Amygdala (tissue), 56 donors: ENCODE results near the gene GPT2.

Source experiments
- DNase-seq, 56 donors: peaks; one replicate each; lab custom pipeline; 2025; lab: John Stamatoyannopoulos, UW

Gene GPT2, protein sequence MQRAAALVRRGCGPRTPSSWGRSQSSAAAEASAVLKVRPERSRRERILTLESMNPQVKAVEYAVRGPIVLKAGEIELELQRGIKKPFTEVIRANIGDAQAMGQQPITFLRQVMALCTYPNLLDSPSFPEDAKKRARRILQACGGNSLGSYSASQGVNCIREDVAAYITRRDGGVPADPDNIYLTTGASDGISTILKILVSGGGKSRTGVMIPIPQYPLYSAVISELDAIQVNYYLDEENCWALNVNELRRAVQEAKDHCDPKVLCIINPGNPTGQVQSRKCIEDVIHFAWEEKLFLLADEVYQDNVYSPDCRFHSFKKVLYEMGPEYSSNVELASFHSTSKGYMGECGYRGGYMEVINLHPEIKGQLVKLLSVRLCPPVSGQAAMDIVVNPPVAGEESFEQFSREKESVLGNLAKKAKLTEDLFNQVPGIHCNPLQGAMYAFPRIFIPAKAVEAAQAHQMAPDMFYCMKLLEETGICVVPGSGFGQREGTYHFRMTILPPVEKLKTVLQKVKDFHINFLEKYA

DNA sequence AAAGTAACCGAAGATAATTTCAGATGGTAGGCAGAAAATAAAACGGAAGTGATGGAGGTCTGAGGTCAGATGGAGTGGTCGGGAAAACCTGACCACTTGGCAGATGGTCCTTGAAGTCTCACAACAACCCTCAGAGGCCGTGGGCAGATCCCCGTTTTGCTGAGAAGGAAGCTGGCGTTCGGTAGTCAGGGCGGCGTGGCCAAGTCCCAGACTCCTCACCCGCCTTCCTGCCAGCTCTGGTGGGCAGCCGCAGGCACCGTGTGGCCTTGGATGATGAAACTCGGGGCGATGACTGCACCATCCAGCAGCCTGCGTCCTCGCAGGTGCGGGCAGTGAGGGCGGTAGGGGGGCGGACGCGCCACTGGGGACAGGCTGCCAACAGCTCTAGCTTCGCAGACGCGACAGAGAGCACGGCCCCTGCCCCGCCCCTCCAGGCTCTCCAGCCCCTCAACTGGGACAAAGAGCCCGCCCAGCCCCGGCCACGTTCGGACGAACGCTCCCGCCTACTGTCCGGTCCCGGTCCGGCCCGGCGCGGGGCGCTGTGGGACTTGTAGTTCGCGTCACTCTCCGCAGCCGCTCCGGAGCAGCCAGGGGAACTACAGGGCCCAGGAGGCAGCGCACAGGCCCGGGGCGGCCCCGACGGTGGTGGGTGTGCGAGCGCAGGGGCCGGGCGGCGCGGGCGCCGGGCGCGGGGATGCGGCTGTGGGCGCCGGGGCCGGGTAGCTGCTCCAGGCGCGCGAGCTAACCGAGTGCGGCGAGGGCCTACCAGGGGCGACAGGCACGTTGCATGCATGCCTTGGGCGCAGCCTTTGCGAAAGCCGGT lies at the start of gene GPT2:
GPT2 (plus strand) TSS at position 673 of the 823 bp plus-strand sequence. CDS start 354 bp downstream, outside the sequence.
- peak; percentile 79 to 100 (median 97) for DNase-seq

- DNase-seq = no peak
Observed at GRCh38 chr16:46836534-46837530, 47.3 kb upstream of the GPT2 start.

DNA sequence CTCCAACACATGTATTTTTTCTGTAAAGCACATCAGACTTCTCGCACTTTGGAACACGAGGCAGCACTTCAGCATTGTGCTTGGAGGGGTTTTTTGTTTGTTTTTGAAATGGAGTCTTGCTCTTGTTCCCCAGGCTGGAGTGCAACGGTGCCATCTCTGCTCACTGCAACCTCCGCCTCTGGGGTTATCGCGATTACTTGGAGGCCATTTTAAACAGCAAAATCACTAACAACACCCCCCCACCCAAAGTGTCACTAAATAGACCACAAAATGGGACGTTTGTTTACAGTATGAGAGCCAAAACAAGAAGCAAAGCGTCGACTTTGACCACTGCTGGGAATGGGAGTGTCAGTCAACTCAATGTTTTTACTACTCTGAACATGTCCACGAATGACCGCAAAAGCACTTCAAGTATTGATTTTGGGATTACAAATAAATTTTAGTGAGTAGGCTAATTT lies 44.1 kb upstream of the GPT2 start:
- no peak for DNase-seq

GRCh38 chr16:46842192-46842895 lies 41.8 kb upstream of the GPT2 start:
- no peak for DNase-seq

GRCh38 chr16:46843898-46844642 lies 40.1 kb upstream of the GPT2 start:
- DNase-seq = no peak

DNA sequence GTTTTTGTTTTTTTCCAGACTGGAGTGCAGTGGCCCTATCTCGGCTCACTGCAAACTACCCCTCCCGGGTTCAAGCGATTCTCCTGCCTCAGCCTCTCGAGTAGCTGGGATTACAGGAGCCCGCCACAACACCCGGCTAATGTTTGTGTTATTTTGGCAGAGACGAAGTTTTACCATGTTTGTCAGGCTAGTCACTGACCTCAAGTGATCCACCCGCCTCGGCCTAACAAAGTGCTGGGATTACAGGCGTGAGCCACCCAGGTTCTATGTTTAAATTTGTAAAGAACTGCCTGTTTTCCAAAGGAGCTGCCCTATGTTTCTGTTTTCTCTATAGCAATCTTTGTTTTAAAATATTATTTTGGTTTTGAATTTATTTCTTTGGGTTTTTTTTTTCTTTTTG lies 39.4 kb upstream of the GPT2 start:
- no peak for DNase-seq

DNA sequence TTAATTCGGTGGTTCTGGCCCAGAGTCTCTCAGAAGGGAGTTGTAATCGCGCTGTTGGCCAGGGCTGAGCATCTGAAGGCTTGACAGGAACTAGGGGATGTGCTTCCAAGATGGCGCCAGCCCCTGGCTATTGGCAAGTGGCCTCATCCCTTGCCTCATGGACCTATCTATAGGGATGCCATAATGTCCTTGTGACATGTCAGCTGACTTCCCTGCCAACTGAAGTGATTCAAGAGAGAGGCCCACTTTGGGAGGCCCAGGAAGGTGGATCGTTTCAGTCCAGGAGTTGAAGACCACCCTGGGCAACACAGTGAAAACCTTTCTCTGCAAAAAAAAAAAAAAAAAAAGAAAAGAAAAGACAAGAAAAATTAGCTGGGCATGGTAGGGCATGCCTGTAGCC lies 38.2 kb upstream of the GPT2 start:
- no peak for DNase-seq

GRCh38 chr16:46848768-46849764 lies 35.1 kb upstream of the GPT2 start:
- DNase-seq = no peak

DNA sequence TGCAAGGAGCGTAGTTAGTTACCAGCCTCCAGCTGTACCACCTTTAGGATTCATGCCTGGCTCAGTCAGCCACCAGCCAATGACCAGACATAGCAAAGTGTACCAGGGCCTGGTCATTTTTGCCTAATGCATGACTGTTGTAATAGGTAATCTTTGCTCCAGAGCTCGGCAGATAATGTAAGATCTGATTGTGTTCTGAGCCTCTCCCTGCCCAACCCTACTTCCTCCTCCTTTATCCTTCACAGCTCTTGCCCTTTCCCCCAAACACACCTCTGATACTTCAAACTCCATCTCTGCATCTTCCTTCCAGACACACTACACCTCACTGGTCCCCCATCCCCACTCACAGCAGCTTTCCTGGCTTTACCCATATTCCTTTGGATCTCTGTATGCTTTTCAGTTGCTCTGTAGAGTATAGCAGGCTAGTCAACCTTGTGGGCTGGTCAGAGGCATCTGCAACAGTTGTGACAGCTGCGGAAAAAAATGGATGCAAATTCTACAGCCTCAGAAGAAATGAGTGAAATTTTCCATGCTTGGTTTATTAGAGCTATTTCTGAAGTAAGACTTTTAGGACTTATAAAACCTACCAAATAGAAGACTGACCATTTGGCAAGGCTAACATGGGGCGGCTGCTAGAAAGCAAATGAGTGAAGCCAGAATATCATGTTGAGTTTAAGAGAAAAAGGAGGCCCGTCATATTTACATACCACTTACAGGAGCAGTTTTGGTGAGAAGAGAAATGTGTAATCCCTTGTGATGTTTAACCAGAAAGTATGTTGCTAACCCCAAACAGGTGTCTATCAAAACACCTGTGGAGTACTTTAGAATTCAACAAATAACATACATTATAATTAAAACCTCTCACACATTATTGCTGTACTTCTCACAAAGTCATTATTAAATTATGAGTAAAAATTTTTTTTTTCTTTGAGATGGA lies 33.3 kb upstream of the GPT2 start:
- DNase-seq = no peak

GRCh38 chr16:46852130-46852529 lies 32.0 kb upstream of the GPT2 start:
- no peak for DNase-seq

GRCh38 chr16:46853713-46854443 lies 30.3 kb upstream of the GPT2 start:
- peak in 55 of 56 donors; percentile 21 to 92 (median 71) for DNase-seq

DNA sequence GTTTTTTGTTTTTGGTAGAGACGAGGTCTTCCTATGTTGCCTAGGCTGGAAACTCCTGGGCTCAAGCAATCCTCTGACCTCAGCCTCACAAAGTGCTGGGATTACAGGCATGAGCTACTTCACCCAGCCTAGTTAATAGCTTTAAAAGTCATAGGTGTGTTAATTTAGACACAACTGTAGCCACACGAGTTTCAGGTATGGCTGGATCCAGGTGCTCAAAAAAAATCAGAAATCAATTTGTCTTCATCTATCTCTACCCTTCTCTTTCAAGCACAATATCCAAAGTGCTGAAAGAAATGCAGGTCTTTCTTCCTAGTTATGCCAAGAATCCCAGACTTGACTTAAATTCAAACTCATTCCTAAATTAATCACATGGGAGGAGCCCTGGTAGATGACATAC lies 29.3 kb upstream of the GPT2 start:
- DNase-seq = no peak

DNA sequence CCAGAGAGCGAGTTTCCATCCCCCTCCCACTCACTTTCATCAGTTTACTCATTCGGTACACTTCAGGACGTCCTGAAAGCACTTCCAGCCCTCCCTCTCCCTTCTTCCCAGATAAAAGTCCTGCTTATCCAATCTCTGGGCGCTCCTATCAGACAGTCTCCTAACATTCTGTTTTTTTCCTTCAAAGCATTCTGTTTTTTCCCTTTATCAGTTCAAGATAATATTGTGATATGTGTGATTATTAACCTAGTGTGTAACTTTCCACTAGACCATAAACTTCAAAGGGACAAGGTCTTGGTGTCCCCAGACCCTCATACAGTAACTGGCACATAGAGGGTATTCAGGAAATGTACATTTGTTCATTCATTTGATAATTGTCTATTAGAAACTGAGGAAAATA lies 28.8 kb upstream of the GPT2 start:
- DNase-seq = no peak

DNA sequence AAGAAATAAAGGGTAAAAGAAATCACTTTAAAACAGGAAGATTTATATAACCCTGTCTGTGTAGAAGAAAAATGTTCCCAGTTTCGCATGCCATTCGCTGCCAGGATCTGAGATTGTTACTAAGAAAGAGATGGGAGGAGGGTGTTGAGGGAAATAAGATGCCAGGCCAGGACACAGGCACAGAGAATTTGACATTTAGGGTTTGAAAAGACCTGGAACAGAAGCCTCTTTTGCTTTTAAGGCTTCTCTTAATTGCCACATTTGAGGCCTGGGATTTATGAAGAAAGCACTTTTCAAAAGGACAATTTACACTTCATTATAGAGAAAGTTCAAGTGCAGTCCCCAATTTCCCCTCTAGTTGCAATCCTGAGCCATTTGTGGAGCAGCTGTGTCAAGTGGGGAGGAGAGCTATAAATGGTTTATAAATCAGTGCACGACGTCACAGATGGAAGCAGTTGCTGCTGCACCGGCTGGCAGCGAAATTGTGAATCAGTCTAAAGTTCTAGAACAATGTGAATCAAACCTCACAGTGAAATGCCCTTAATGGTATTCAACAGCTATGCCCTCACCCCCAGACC lies 26.7 kb upstream of the GPT2 start:
- DNase-seq = peak in 37 of 56 donors; percentile 3 to 62 (median 28)

DNA sequence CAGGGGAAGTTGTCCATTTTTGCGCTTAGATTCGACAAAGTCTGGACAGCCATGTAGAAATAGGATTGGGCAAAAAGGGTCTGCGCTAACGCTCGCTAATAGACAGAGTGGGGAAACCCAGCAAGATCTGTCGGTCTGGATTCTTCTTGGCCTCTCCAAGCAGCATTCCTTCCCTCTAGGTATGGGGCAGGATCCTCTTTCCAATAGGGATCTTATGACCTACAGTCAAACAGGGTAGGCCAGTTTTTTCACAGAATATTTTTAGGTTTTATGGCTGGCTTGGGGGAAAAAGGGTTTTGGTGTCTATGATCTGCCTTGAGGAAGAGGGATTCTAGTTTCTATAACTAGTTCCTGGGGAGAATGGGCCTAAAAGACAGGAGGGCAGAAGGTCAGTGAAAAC lies 26.0 kb upstream of the GPT2 start:
- DNase-seq = no peak
